Activated T-helper 17 cell treated with anti-CD3 and anti-CD28 coated beads, Interleukin-2, amount 50 U/mL, for 72 hours (primary cell): Measurements from ENCODE around the gene LRFN4. TPM values are rescaled to one million over a fixed set of nuclear protein-coding genes. Genes with fewer than 3 reads are reported as not detected.
A peak's percentile ranks its signal among the peaks of the same experiment; 100 is the strongest.
"Not testable (repeated sequence)": the region's sequence is repeated elsewhere in the genome, so short reads cannot be mapped to it uniquely, and the experiment has no call there.

Source experiments
- ATAC-seq: fragments of 150-1000 bp; cut with Tn5 transposase; replicated peaks from 2 replicates; pipeline ENCODE4 v1.10.0; 2021; ENCODE audit warnings: mild to moderate bottlenecking, moderate library complexity
- H3K27ac Mint-ChIP-seq: one replicate; pipeline ENCODE4 v1.8.0; 2022; ENCODE audit warnings: mixed read lengths
- H3K27me3 Mint-ChIP-seq: one replicate; pipeline ENCODE4 v1.8.0; 2022; ENCODE audit warnings: mixed read lengths
- H3K36me3 Mint-ChIP-seq: one replicate; pipeline ENCODE4 v1.8.0; 2022; ENCODE audit warnings: low read depth, mild to moderate bottlenecking, mixed read lengths
- H3K4me1 Mint-ChIP-seq: one replicate; pipeline ENCODE4 v1.8.0; 2022; ENCODE audit warnings: mixed read lengths
- H3K4me3 Mint-ChIP-seq: one replicate; pipeline ENCODE4 v1.8.0; 2022; ENCODE audit warnings: mild to moderate bottlenecking, mixed read lengths
- H3K9me3 Mint-ChIP-seq: one replicate; pipeline ENCODE4 v1.8.0; 2022; ENCODE audit warnings: mixed read lengths
- total RNA-seq, 2 donors: library from RNA; stranded (reverse); gene quantifications; one replicate each; pipeline ENCODE4 v1.2.3, GENCODE V29; 2022

The LRFN4 gene
- 10 to 100 TPM; 20.5 to 43.7 TPM for total RNA-seq

DNA sequence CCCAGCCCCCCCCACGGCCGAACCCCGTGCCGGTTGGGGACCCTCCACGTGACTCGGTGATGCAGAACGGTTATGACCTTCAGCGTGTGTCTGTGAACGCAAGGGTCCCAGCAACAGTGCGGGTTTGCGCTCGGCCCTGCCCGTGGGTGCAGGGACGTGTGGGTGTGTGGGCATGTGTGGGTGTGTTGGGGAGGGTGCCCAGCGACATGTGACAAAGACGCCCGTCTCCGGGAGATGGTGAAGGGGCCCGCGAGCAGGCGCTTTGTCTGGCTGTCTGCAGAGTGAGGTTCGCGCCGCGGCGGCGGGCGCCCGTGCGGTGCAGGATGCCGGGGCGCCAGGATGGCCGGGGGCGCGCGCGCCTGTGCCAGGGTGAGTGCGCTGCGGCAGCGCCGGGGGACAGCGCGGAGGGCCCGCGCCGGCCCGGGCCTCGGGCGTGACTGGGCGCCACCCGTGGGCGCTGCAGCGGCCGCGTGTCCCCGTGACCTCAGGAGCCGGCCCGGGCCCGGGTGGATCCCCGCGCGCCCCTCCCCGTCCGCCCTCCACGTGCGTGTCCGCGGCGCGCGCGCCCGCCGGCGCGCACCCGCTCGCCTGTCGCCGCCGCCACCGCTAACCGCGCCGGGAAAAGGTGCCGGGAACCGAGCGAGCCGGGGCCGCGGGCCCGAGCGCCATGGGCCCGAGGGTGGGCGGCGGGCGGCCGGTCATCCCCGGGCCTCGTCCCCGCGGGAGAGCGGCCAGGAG lies at the start of gene LRFN4:
Gene LRFN4 (plus strand): TSS at position 569 of the 738 bp plus-strand sequence. CDS start 681 bp downstream, outside the sequence.
- peak; percentile 63 for ATAC-seq
- Mint-ChIP-seq H3K4me3 (peak within 1 kb of the TSS; percentile 79), H3K9me3 (no peaks in the 10 kb centered on the region), H3K27ac (peak within 1 kb of the TSS; percentile 79), H3K36me3 (no peaks in the 10 kb centered on the region), H3K4me1 (peaks cover 1% of the 10 kb centered on the region), H3K27me3 (no peaks in the 10 kb centered on the region)

DNA sequence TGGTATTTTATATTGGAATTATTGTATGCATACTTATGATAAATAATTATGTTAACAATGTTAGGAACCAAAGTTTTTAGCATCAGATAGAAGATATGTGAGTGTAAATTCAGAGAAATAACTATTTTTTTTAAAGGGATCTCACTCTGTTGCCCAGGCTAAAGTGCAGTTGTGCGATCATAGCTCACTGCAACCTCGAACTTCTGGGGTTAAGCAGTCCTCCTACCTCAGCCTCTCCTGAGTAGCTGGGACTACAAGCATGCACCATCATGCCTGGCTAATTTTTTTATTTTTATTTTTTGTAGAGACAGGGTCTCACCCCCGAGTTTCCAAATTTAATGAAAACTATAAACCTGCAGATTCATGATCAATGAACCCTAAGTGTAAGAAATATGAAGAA lies 47.3 kb upstream of the LRFN4 start:
- ATAC-seq = no peak
- no peak overlapping the region for H3K27ac Mint-ChIP-seq
- H3K4me3 Mint-ChIP-seq = no peak overlapping the region
- H3K36me3 Mint-ChIP-seq = peaks cover 13% of the 10 kb centered on the region
- H3K9me3 Mint-ChIP-seq = no peaks in the 10 kb centered on the region
- no peaks in the 10 kb centered on the region for H3K4me1 Mint-ChIP-seq
- H3K27me3 Mint-ChIP-seq = no peaks in the 10 kb centered on the region

DNA sequence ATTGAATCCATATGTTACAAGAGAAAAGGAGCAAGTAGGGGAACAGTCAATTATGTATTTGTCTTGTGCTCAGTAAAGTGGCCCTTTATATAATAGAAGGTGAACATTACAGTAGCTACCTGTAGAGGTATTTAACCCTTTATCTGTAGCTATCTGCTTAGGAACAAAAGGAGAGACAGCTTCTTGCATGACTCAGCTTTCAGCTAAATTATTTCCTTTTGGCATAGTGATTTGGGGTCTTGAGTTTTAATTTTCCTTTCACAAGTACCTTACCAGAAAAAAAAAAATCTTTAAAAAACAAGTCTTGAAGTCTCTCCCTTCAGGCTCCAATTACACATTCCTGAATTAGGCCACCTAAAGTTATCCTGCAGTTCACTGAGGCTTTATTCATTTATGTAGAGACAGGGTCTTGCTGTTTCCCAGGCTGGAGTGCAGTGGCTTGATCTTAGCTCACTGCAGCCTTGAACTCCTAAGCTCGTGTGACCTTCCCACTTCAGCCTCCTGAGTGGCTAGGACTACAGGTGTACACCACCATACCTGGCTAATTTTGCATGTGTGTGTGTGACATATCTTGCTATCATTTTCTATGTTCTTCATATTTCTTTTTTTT lies 46.2 kb upstream of the LRFN4 start:
- no peaks in the 10 kb centered on the region for H3K27me3 Mint-ChIP-seq
- no peak overlapping the region for H3K27ac Mint-ChIP-seq
- no peaks in the 10 kb centered on the region for H3K9me3 Mint-ChIP-seq
- peaks cover 10% of the 10 kb centered on the region for H3K36me3 Mint-ChIP-seq
- no peak overlapping the region for H3K4me3 Mint-ChIP-seq
- H3K4me1 Mint-ChIP-seq = no peaks in the 10 kb centered on the region
- no peak for ATAC-seq

GRCh38 chr11:66814678-66815077 lies 42.2 kb upstream of the LRFN4 start:
- H3K4me1 Mint-ChIP-seq = no peaks in the 10 kb centered on the region
- no peaks in the 10 kb centered on the region for H3K27me3 Mint-ChIP-seq
- no peak for ATAC-seq
- no peaks in the 10 kb centered on the region for H3K36me3 Mint-ChIP-seq
- no peak overlapping the region for H3K4me3 Mint-ChIP-seq
- H3K27ac Mint-ChIP-seq = peak overlapping the region; percentile 51
- H3K9me3 Mint-ChIP-seq = no peaks in the 10 kb centered on the region

DNA sequence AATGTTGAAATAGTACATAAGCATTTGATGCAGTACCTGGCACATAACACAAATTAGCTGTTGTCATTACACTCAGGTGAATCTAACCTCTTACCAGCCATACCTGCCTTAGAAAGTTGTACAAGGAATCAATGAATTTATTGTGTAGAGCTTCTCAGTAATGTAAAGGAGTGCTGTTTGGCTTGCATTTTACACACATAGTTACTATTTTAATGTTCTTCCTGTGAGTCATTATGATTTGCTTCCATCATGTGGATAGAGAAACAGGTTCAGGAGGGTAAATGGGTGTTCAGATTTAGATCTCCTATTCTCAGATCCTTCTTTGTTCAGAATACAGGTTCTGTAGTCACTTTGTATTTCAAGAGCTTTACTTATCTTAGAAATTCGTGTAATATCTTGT lies 41.2 kb upstream of the LRFN4 start:
- no peak overlapping the region for H3K4me3 Mint-ChIP-seq
- peak overlapping the region; percentile 51 for H3K27ac Mint-ChIP-seq
- no peaks in the 10 kb centered on the region for H3K36me3 Mint-ChIP-seq
- H3K9me3 Mint-ChIP-seq = no peaks in the 10 kb centered on the region
- H3K4me1 Mint-ChIP-seq = no peaks in the 10 kb centered on the region
- ATAC-seq = no peak
- H3K27me3 Mint-ChIP-seq = no peaks in the 10 kb centered on the region

- no peak overlapping the region for H3K27ac Mint-ChIP-seq
- H3K9me3 Mint-ChIP-seq = no peaks in the 10 kb centered on the region
- no peak overlapping the region for H3K4me3 Mint-ChIP-seq
- no peaks in the 10 kb centered on the region for H3K36me3 Mint-ChIP-seq
- no peaks in the 10 kb centered on the region for H3K4me1 Mint-ChIP-seq
- no peaks in the 10 kb centered on the region for H3K27me3 Mint-ChIP-seq
- ATAC-seq = no peak
Measured at GRCh38 chr11:66818231-66818955, 38.5 kb upstream of the LRFN4 start.

DNA sequence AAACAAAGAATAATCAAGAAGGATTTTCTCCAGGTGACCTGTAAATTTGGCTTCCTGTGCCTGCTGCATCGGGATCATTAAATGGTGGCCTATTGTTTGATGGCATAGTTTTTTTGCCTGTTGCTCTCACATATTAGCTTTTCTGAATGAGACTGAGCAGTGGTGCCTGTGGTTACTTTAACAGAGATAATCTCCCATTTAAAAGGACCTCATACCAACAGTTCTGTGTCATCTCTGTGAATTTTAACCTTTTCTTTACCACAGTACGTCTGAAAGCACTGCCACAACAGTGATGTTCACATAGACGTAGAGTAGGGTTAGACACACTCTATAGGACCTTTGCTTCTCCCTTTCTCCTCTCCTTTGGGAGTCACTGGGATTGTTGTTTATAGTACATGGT lies 36.5 kb upstream of the LRFN4 start:
- Mint-ChIP-seq H3K27ac (no peak overlapping the region), H3K4me3 (no peak overlapping the region), H3K27me3 (no peaks in the 10 kb centered on the region), H3K4me1 (no peaks in the 10 kb centered on the region), H3K36me3 (no peaks in the 10 kb centered on the region), H3K9me3 (no peaks in the 10 kb centered on the region)
- ATAC-seq = no peak

GRCh38 chr11:66820901-66821300 lies 36.0 kb upstream of the LRFN4 start:
- Mint-ChIP-seq H3K36me3 (no peaks in the 10 kb centered on the region), H3K4me3 (no peak overlapping the region), H3K27me3 (no peaks in the 10 kb centered on the region), H3K4me1 (no peaks in the 10 kb centered on the region), H3K9me3 (no peaks in the 10 kb centered on the region), H3K27ac (no peak overlapping the region)
- ATAC-seq = no peak

DNA sequence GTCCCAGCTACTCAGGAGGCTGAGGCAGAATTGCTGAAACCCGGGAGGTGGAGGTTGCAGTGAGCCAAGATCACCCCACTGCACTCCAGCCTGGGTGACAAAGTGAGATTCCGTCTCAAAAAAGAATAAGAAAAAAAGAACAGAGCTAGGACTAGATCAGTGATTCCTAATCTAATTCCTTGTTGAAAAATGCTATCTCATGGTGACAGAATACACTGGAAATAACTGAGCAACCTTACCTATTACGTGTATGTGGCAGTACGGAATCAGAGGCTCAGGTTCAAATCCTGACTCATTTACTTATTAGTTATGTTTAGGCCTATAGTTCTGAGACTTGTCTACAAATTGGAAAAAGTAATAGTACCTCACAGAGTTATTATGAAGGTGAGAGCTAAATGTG lies 33.2 kb upstream of the LRFN4 start:
- Mint-ChIP-seq H3K27me3 (no peaks in the 10 kb centered on the region), H3K4me1 (no peaks in the 10 kb centered on the region), H3K9me3 (no peaks in the 10 kb centered on the region), H3K36me3 (peaks cover 8% of the 10 kb centered on the region), H3K4me3 (no peak overlapping the region), H3K27ac (no peak overlapping the region)
- ATAC-seq = no peak

GRCh38 chr11:66824573-66824972 lies 32.3 kb upstream of the LRFN4 start:
- H3K27me3 Mint-ChIP-seq, H3K4me3 Mint-ChIP-seq, ATAC-seq, H3K27ac Mint-ChIP-seq, H3K9me3 Mint-ChIP-seq, H3K4me1 Mint-ChIP-seq: not testable (repeated sequence)
- peaks cover 12% of the 10 kb centered on the region for H3K36me3 Mint-ChIP-seq

DNA sequence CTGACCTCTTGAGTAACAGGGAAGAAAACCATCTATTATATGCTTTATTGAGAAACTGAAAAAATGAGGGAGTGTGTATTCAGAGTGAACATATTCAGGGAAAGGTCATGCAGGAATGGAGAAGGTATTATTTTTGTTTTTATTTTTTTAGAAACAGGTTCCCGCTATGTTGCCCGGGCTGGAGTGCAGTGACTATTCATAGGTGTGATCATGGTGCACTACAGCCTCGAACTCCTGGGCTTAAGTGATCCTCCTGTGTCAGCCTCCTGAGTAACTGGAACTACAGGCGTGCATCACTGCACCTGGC lies 22.4 kb upstream of the LRFN4 start:
- H3K9me3 Mint-ChIP-seq = no peaks in the 10 kb centered on the region
- no peak overlapping the region for H3K27ac Mint-ChIP-seq
- H3K36me3 Mint-ChIP-seq = peaks cover 9% of the 10 kb centered on the region
- H3K4me3 Mint-ChIP-seq = no peak overlapping the region
- H3K27me3 Mint-ChIP-seq = no peaks in the 10 kb centered on the region
- peaks cover 6% of the 10 kb centered on the region for H3K4me1 Mint-ChIP-seq
- ATAC-seq = no peak

GRCh38 chr11:66834943-66835342 lies 21.9 kb upstream of the LRFN4 start:
- Mint-ChIP-seq H3K36me3 (peaks cover 13% of the 10 kb centered on the region), H3K9me3 (no peaks in the 10 kb centered on the region), H3K27ac (no peak overlapping the region), H3K27me3 (no peaks in the 10 kb centered on the region), H3K4me1 (peaks cover 7% of the 10 kb centered on the region), H3K4me3 (no peak overlapping the region)
- ATAC-seq = no peak

DNA sequence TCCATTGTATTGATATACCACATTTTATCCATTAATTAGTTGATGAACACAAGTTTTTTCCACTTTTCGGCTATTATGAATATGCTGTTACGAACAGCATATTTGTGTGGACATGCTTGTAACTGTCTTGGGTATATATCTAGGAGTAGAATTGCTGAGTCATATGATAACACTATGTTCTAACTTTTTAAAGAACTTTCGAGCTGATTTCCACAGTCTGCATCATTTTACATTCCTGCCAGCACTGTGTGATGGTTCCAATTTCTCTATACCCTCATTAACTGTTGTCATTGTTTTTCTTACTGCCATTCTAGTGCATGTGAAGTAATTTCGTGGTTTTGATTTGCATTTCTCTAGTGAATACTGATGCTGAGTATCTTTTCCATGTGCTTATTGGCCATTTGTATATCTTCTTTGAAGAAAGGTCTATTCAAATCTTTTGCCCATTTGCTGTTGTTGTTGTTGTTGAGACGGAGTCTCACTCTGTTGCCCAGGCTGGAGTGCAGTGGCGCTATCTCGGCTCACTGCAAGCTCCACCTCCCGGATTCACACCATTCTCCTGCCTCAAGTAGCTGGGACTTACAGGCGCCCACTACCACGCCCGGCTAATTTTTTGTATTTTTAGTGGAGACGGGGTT lies 21.0 kb upstream of the LRFN4 start:
- Mint-ChIP-seq H3K4me3 (no peak overlapping the region), H3K36me3 (peaks cover 22% of the 10 kb centered on the region), H3K27me3 (no peaks in the 10 kb centered on the region), H3K4me1 (peaks cover 16% of the 10 kb centered on the region), H3K27ac (no peak overlapping the region), H3K9me3 (no peaks in the 10 kb centered on the region)
- ATAC-seq = no peak

DNA sequence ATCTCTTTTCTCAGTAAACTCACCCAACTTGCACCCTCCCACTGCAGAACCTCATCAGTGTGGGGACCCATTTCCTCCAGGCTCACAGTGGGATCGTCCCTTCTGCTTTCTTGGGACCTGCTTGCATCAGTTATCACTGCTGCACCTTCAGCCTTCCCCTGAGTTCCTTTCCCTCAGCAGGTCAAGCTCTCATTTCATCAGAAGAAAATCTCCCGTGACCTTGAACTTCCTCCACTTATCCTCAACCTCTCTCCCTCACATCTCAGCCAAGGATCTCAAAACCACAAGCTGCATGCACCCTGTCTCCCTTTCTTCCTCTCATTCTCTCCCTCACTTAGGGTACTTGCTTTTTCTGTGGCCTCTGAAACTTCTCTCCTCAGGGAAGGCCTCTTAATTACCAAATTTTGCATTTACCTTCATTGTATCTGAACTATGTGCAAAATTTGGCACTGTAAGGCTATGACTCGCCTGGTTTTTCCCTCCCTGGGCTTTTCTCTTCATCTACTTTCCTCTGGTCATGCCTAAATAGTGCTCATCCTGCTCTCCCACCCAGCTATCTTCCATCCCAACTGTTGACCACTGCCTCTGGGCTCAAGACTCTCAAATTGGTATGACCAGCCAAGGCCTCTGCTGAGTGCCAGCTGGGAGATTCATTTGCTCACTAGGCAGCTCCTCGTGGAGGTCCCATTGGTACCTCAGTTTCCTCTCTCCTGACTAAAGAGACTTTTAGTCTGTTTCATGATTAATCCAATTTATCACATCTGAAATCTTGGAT lies 16.4 kb upstream of the LRFN4 start:
- Mint-ChIP-seq H3K36me3 (peaks cover 49% of the 10 kb centered on the region), H3K27ac (peak overlapping the region; percentile 78), H3K9me3 (no peaks in the 10 kb centered on the region), H3K4me1 (peaks cover 32% of the 10 kb centered on the region), H3K4me3 (peak overlapping the region; percentile 99), H3K27me3 (no peaks in the 10 kb centered on the region)
- no peak for ATAC-seq
